Retinal pigment epithelial cell (primary cell): ENCODE data around the gene ARHGAP23.
A peak's percentile ranks its signal among the peaks of the same experiment; 100 is the strongest.

Experiments used
- DNase-seq: peaks from one replicate; pipeline ENCODE4 v3.0.0-alpha.2; 2010; ENCODE audit warnings: low read depth
- H3K4me3 ChIP-seq: 2 replicates; pipeline ENCODE4 v1.5.1; 2011; ENCODE audit warnings: mild to moderate bottlenecking, low read length, control low read depth, moderate library complexity
- TF ChIP-seq, protein P1 (sequence below): conservative IDR thresholded peaks from 2 replicates; pipeline ENCODE4 v1.5.1; 2011; ENCODE audit warnings: low read depth, low read length, control low read depth, inconsistent platforms

The ARHGAP23 gene

DNA sequence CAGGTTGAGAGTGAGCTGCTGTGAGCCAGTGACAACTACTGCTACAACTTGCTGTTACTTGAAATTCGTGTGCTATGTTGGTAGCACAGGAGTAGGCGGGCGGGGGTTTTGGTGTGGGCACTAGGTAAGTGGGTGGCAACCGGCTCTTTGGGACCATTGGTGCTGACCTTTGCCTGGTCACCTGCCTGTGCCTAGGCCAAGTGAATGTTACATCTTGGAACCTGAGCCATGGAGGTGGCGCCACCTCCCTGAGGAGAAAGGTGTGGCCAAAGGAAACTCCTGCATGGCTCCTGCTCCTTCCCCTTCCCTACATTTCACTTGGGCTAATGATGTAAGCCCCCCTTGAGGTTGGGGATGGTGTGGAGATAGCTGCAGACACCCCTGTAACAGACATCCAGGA is 25.4 kb upstream of the ARHGAP23 start:
- no peak for DNase-seq
- TF ChIP-seq, protein P1, sequence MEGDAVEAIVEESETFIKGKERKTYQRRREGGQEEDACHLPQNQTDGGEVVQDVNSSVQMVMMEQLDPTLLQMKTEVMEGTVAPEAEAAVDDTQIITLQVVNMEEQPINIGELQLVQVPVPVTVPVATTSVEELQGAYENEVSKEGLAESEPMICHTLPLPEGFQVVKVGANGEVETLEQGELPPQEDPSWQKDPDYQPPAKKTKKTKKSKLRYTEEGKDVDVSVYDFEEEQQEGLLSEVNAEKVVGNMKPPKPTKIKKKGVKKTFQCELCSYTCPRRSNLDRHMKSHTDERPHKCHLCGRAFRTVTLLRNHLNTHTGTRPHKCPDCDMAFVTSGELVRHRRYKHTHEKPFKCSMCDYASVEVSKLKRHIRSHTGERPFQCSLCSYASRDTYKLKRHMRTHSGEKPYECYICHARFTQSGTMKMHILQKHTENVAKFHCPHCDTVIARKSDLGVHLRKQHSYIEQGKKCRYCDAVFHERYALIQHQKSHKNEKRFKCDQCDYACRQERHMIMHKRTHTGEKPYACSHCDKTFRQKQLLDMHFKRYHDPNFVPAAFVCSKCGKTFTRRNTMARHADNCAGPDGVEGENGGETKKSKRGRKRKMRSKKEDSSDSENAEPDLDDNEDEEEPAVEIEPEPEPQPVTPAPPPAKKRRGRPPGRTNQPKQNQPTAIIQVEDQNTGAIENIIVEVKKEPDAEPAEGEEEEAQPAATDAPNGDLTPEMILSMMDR, result peak; percentile 8

GRCh38 chr17:38403491-38403890 is 24.8 kb upstream of the ARHGAP23 start:
- TF ChIP-seq, protein P1, result no peak
- H3K4me3 ChIP-seq, result no peak overlapping the region
- DNase-seq, result no peak

More for the DNA sequence above, 25.4 kb upstream of the ARHGAP23 start:
- no peak overlapping the region for H3K4me3 ChIP-seq

- no peak for DNase-seq
- H3K4me3 ChIP-seq, result no peak overlapping the region
- TF ChIP-seq, protein P1, result no peak
These were observed 23.9 kb upstream of the ARHGAP23 start for GRCh38 chr17:38404174-38404943.

GRCh38 chr17:38405654-38406053 is 22.6 kb upstream of the ARHGAP23 start:
- DNase-seq, result no peak
- TF ChIP-seq, protein P1, result no peak
- H3K4me3 ChIP-seq, result no peak overlapping the region

DNA sequence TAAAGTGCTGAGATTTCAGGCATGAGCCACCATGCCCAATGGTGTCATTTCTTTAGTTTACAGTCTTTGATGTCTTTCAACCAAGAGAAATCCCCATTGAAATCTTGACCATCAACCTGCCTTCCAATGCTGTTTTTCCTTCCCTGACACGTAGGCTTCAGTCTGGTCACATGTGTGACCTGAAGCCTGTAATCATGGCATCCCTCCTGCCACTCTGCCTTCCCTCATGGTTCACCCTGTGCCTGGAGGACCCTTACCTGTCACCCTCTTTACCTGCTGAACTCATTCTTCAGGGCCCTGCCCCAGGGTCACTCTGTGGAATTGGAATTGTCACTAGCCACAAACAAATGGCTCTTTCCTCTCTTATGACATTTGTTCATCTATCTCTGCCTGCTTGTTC is 18.1 kb upstream of the ARHGAP23 start:
- TF ChIP-seq, protein P1, result no peak
- no peak overlapping the region for H3K4me3 ChIP-seq
- DNase-seq, result no peak

GRCh38 chr17:38415250-38416194 is 12.7 kb upstream of the ARHGAP23 start:
- no peak for DNase-seq
- TF ChIP-seq, protein P1, result no peak
- H3K4me3 ChIP-seq, result no peak overlapping the region

GRCh38 chr17:38416840-38417209 is 11.4 kb upstream of the ARHGAP23 start:
- DNase-seq, result no peak
- no peak overlapping the region for H3K4me3 ChIP-seq
- TF ChIP-seq, protein P1, result no peak
